Kidney (tissue), 14 donors: ENCODE measurements around the gene KSR1. TPM values are rescaled to one million over a fixed set of nuclear protein-coding genes. Genes with fewer than 3 reads are reported as not detected.

Experiments used
- DNase-seq, 5 donors: peaks; one replicate each; pipeline ENCODE4 v3.0.0-alpha.2; 2013 to 2020
- FAIRE-seq: peaks from 2 replicates; lab custom pipeline; 2012; peaks lifted over from hg19 to GRCh38; lab: Jason Lieb, UNC
- H3K27ac ChIP-seq, 2 donors: one replicate each; pipeline ENCODE4 v1.7.0; 2013; ENCODE audit warnings: low read depth in 2 of 2, low read length in 2 of 2, inconsistent platforms in 1 of 2
- H3K27me3 ChIP-seq: one replicate; pipeline ENCODE4 v1.7.1; 2013; ENCODE audit warnings: low read length, inconsistent platforms; ENCODE audit not compliant: control insufficient read depth, insufficient read depth
- H3K36me3 ChIP-seq, 3 donors: one replicate each; pipeline versions ENCODE4 v1.7.0 to v1.7.1; 2013; ENCODE audit warnings: low read length in 3 of 3, control low read depth in 1 of 3, inconsistent platforms in 1 of 3; ENCODE audit not compliant: insufficient read depth in 3 of 3, control insufficient read depth in 2 of 3
- H3K4me1 ChIP-seq, 3 donors: one replicate each; pipeline versions ENCODE4 v1.7.0 to v1.7.1; 2013; ENCODE audit warnings: low read length in 3 of 3, inconsistent platforms in 1 of 3, low read depth in 1 of 3; ENCODE audit not compliant: control insufficient read depth in 2 of 3, insufficient read depth in 2 of 3
- H3K4me3 ChIP-seq, 3 donors: one replicate each; pipeline versions ENCODE4 v1.7.0 to v1.8.1; 2013; ENCODE audit warnings: low read length in 3 of 3, control low read depth in 1 of 3, inconsistent platforms in 1 of 3
- H3K9ac ChIP-seq, 3 donors: one replicate each; pipeline versions ENCODE4 v1.7.0 to v1.7.1; 2013; ENCODE audit warnings: low read length in 3 of 3, control low read depth in 1 of 3, inconsistent platforms in 1 of 3
- H3K9me3 ChIP-seq, 3 donors: one replicate each; pipeline versions ENCODE4 v1.7.0 to v1.7.1; 2013; ENCODE audit warnings: low read length in 3 of 3, control low read depth in 1 of 3, inconsistent platforms in 1 of 3; ENCODE audit not compliant: control insufficient read depth in 2 of 3, insufficient read depth in 1 of 3
- intact Hi-C: fragments of 100-400 bp; cut with DNase I; formaldehyde crosslinking; loops from one replicate; pipeline ENCODE4 v1.11.1; 2022
- polyA plus RNA-seq: library from polyadenylated mRNA; stranded (reverse); fragments of 350-450 nt; fragmentation: Illumina TruSeq; extraction: RNeasy Lipid Tissue Mini Kit (QIAGEN cat#74804); gene quantifications from one replicate; pipeline ENCODE4 v1.2.3, GENCODE V29; 2014; ENCODE audit warnings: low read depth, low replicate concordance; ENCODE audit not compliant: insufficient read depth
- total RNA-seq: library from RNA; stranded (reverse); fragmentation: NEBNext Ultra II Directional; extraction: Animal tissue kit (Norgen Biotek cat#: 25700); gene quantifications from one replicate; pipeline ENCODE4 v1.2.1, GENCODE V29; 2021
- TF ChIP-seq, protein P1 (sequence below): IDR thresholded peaks from 3 replicates; pipeline ENCODE4 v1.5.1; 2012; ENCODE audit warnings: mild to moderate bottlenecking, moderate library complexity, borderline replicate concordance; ENCODE audit not compliant: insufficient read depth; ENCODE audit errors: extremely low read depth
- donor health status: control.
- donor health status: control.
- donor health status: control.
- donor health status: control.
- donor health status: control.
- donor health status: DM: yes; HTN: yes; CAD: no.
- donor health status: Normal renal cell carcinoma (clear cell type).

KSR1 gene
- total and polyA plus RNA-seq, 2 donors from 2014 or later, result 11.7 to 97.3 TPM

GRCh38 chr17:27519550-27519949 is 63.3 kb downstream of the KSR1 start:
- FAIRE-seq (no peak), DNase-seq (no peak)
- H3K9ac ChIP-seq, result no peak overlapping the region
- H3K36me3 ChIP-seq, result no peaks in the 10 kb centered on the region
- H3K27ac ChIP-seq, result peak overlapping the region in 1 of 2 donors; percentile 5
- no peak overlapping the region for H3K4me3 ChIP-seq
- intact Hi-C loops, result no loop called here
- H3K27me3 ChIP-seq, result no peaks in the 10 kb centered on the region
- H3K4me1 ChIP-seq, result peaks cover 0 to 12% (median 8%) of the 10 kb centered on the region in 3 donors
- TF ChIP-seq, protein P1, sequence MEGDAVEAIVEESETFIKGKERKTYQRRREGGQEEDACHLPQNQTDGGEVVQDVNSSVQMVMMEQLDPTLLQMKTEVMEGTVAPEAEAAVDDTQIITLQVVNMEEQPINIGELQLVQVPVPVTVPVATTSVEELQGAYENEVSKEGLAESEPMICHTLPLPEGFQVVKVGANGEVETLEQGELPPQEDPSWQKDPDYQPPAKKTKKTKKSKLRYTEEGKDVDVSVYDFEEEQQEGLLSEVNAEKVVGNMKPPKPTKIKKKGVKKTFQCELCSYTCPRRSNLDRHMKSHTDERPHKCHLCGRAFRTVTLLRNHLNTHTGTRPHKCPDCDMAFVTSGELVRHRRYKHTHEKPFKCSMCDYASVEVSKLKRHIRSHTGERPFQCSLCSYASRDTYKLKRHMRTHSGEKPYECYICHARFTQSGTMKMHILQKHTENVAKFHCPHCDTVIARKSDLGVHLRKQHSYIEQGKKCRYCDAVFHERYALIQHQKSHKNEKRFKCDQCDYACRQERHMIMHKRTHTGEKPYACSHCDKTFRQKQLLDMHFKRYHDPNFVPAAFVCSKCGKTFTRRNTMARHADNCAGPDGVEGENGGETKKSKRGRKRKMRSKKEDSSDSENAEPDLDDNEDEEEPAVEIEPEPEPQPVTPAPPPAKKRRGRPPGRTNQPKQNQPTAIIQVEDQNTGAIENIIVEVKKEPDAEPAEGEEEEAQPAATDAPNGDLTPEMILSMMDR, result no peak
- no peaks in the 10 kb centered on the region for H3K9me3 ChIP-seq

GRCh38 chr17:27520491-27521185 is 64.4 kb downstream of the KSR1 start:
- H3K9me3 ChIP-seq, result no peaks in the 10 kb centered on the region
- TF ChIP-seq, protein P1, result no peak
- no peaks in the 10 kb centered on the region for H3K27me3 ChIP-seq
- H3K36me3 ChIP-seq, result no peaks in the 10 kb centered on the region
- H3K9ac ChIP-seq, result no peak overlapping the region
- FAIRE-seq (no peak), DNase-seq (peak in 4 of 5 donors; percentile 40 to 60 (median 54))
- peak overlapping the region; percentile 3 to 35 for H3K27ac ChIP-seq
- intact Hi-C loops, result no loop called here
- no peak overlapping the region for H3K4me3 ChIP-seq
- H3K4me1 ChIP-seq, result peaks cover 0 to 12% (median 11%) of the 10 kb centered on the region in 3 donors

DNA sequence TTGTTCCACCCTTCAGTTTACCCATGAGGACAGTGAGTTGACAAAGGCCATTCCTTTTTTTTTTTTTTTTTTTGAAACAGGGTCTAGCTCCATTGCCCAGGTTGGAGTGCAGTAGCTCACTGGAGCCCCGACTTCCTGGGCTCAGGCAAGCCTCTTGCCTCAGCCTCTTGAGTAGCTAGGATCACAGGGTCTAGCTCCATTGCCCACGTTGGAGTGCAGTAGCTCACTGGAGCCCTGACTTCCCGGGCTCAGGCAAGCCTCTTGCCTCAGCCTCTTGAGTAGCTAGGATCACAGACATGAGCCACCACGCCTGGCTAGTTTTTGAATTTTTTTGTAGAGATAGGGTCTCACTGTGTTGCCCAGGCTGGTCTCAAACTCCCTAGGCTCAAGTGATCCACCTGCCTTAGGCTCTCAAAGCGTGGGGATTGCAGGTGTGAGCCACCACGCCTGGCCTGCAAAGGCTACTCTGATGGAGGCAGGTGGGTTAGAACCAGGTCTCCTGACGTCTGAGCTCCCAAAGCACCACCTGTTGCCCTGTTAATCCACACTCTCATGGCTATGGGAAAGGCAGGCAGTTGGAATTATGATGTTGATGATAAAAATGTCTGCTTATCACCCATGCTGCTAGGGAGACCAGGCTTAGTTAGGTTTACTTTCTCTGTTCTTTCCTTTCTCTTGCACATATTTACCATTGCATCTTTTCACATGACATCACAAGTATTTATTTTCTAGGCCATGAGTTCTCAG is 65.2 kb downstream of the KSR1 start:
- Histone ChIP-seq H3K27ac (peak overlapping the region in 1 of 2 donors; percentile 35), H3K4me1 (peaks cover 1 to 12% (median 11%) of the 10 kb centered on the region in 3 donors)

More for the DNA sequence above, 65.2 kb downstream of the KSR1 start:
- Histone ChIP-seq H3K9me3 (no peaks in the 10 kb centered on the region), H3K4me3 (no peak overlapping the region), H3K36me3 (no peaks in the 10 kb centered on the region), H3K9ac (no peak overlapping the region), H3K27me3 (no peaks in the 10 kb centered on the region)
- TF ChIP-seq, protein P1, result no peak
- DNase-seq (no peak), FAIRE-seq (no peak)
- intact Hi-C loops, result no loop called here
